Stomach (tissue), 4 donors: ENCODE measurements around the gene ERAL1.

Experiments used
- POLR2A ChIP-seq, 4 donors: fragments of 450-650 bp; IDR thresholded peaks; one replicate each; pipeline ENCODE4 v1.6.1; 2016; ENCODE audit warnings: antibody characterized with exemption in 4 of 4, control low read depth in 2 of 4, mild to moderate bottlenecking in 1 of 4, moderate library complexity in 1 of 4
- POLR2AphosphoS5 ChIP-seq, 3 donors: sonication (generic); formaldehyde crosslinking; IDR thresholded peaks; one replicate each; pipeline ENCODE4 v1.6.1; 2016; ENCODE audit warnings: antibody characterized with exemption in 3 of 3

GRCh38 chr17:28881533-28882056 is 26.8 kb downstream of the ERAL1 start:
- TF ChIP-seq POLR2A (IDR thresholded peaks at IDR 0.05), result no peak
- no peak for TF ChIP-seq POLR2AphosphoS5 (IDR thresholded peaks at IDR 0.05)
